GM12891 (cell line): ENCODE results near the gene ZNF385D.

Source experiments
- POLR2A ChIP-seq: IDR thresholded peaks from 2 replicates; pipeline ENCODE4 v1.6.1; 2011; ENCODE audit warnings: low read depth, low read length, control low read depth
- POLR2AphosphoS5 ChIP-seq: IDR thresholded peaks from 2 replicates; pipeline ENCODE4 v1.6.1; 2011; ENCODE audit warnings: low read depth, low read length, control low read depth

- TF ChIP-seq POLR2AphosphoS5 (no peak), POLR2A (no peak)
Observed at GRCh38 chr3:21481991-21482390, 269.0 kb downstream of the ZNF385D start.
